Endothelial cell of umbilical vein (primary cell): ENCODE measurements around the gene GALR3. TPM values are rescaled to one million over a fixed set of nuclear protein-coding genes. Genes with fewer than 3 reads are reported as not detected.
A peak's percentile ranks its signal among the peaks of the same experiment; 100 is the strongest.

Experiments used
- BruUV-seq: library from RNA; stranded (reverse); fragments of 400-500 nt; replicated peaks from 2 replicates; lab custom pipeline; 2021; lab: Mats Ljungman, UMichigan
- CTCF ChIA-PET: fragments of 300-600, 350-600 bp; sonication (Branson Sonifier 250); formaldehyde crosslinking; loops from one replicate; lab custom pipeline; 2021; ENCODE audit warnings: antibody characterized with exemption, inconsistent platforms; lab: Charles Lee
- POLR2A ChIA-PET: fragments of 300-600, 350-600 bp; sonication (Branson Sonifier 250); formaldehyde crosslinking; loops from one replicate; lab custom pipeline; 2021; ENCODE audit warnings: antibody characterized with exemption, inconsistent platforms; lab: Charles Lee
- DNase-seq: peaks from one replicate; pipeline ENCODE4 v3.0.0-alpha.2; 2011; ENCODE audit warnings: low read depth, low spot score
- FAIRE-seq: peaks from 2 replicates; lab custom pipeline; 2011; peaks lifted over from hg19 to GRCh38; lab: Jason Lieb, UNC
- H2AFZ ChIP-seq: 2 replicates; pipeline ENCODE4 v1.6.0; 2012; ENCODE audit warnings: low read depth, low read length, control low read depth, inconsistent platforms
- H3K27ac ChIP-seq: 2 replicates; pipeline ENCODE4 v1.5.1; 2011; ENCODE audit warnings: low read depth, mild to moderate bottlenecking, control low read depth, low read length, moderate library complexity; ENCODE audit not compliant: insufficient read depth
- H3K27me3 ChIP-seq, 2 experiments: 2 replicates each; pipeline versions ENCODE4 v1.6.0 to v1.6.1; 2011; ENCODE audit warnings: low read length in 2 of 2, mixed read lengths in 1 of 2; ENCODE audit not compliant: control insufficient read depth in 2 of 2, insufficient read depth in 2 of 2
- H3K36me3 ChIP-seq, 2 experiments: 2 replicates in 1 of 2; 3 replicates in 1 of 2; pipeline ENCODE4 v1.5.1; 2011; ENCODE audit warnings: low read length in 2 of 2, mild to moderate bottlenecking in 1 of 2, moderate library complexity in 1 of 2; ENCODE audit not compliant: control insufficient read depth in 2 of 2, insufficient read depth in 2 of 2; ENCODE audit errors: extremely low read depth in 1 of 2
- H3K4me1 ChIP-seq: 3 replicates; pipeline ENCODE4 v1.5.1; 2011; ENCODE audit warnings: mild to moderate bottlenecking, low read length; ENCODE audit not compliant: control insufficient read depth, insufficient read depth; ENCODE audit errors: extremely low read depth
- H3K4me2 ChIP-seq: 2 replicates; pipeline ENCODE4 v1.6.1; 2011; ENCODE audit warnings: low read length, control low read depth, mixed read lengths; ENCODE audit not compliant: insufficient read depth
- H3K4me3 ChIP-seq, 3 experiments: fragments of 200-600 bp in 1 of 3; sonication (generic), shearing (Covaris generic) in 1 of 3; replicated peaks in 1 of 3; 2 replicates each; pipeline ENCODE4 v1.5.1; 2011 to 2016; ENCODE audit warnings: control low read depth in 3 of 3, low read length in 3 of 3, mild to moderate bottlenecking in 2 of 3, inconsistent platforms in 1 of 3, low read depth in 1 of 3, moderate library complexity in 1 of 3; ENCODE audit not compliant: insufficient read depth in 1 of 3
- H3K79me2 ChIP-seq: 2 replicates; pipeline ENCODE4 v1.6.0; 2012; ENCODE audit warnings: low read length, inconsistent platforms; ENCODE audit not compliant: control insufficient read depth, insufficient read depth
- H3K9ac ChIP-seq: replicated peaks from 2 replicates; pipeline ENCODE3; 2011; ENCODE audit warnings: low read length, control low read depth; ENCODE audit not compliant: insufficient read depth; ENCODE audit errors: extremely low read depth
- H3K9me1 ChIP-seq: replicated peaks from 3 replicates; pipeline ENCODE4 v1.6.0; 2011; ENCODE audit warnings: mild to moderate bottlenecking, low read length; ENCODE audit not compliant: control insufficient read depth, insufficient read depth; ENCODE audit errors: extremely low read depth
- H3K9me3 ChIP-seq: replicated peaks from 2 replicates; pipeline ENCODE4 v1.5.1; 2012; ENCODE audit warnings: low read length, inconsistent platforms; ENCODE audit not compliant: control insufficient read depth, insufficient read depth
- H4K20me1 ChIP-seq: replicated peaks from 2 replicates; pipeline ENCODE3; 2011; ENCODE audit warnings: mild to moderate bottlenecking, low read length; ENCODE audit not compliant: control insufficient read depth, insufficient read depth; ENCODE audit errors: extremely low read depth
- CTCF ChIP-seq, 2 donors: IDR thresholded peaks; 1 replicate in 1 of 2; 2 replicates in 1 of 2; pipeline ENCODE4 v1.5.1; 2011; ENCODE audit warnings: low read length in 2 of 2, mild to moderate bottlenecking in 2 of 2, moderate library complexity in 2 of 2, control low read depth in 1 of 2, inconsistent platforms in 1 of 2, low read depth in 1 of 2; ENCODE audit not compliant: insufficient read depth in 1 of 2; ENCODE audit errors: extremely low read depth in 1 of 2
- EZH2 ChIP-seq: IDR thresholded peaks from 2 replicates; pipeline ENCODE4 v1.6.1; 2012; ENCODE audit warnings: borderline replicate concordance, low read depth, mild to moderate bottlenecking, moderate library complexity, low read length, inconsistent platforms; ENCODE audit not compliant: severe bottlenecking
- FOS ChIP-seq: IDR thresholded peaks from 2 replicates; pipeline ENCODE4 v1.6.1; 2011; ENCODE audit warnings: mild to moderate bottlenecking, low read length, moderate library complexity, borderline replicate concordance; ENCODE audit not compliant: insufficient read depth
- GATA2 ChIP-seq: IDR thresholded peaks from 2 replicates; pipeline ENCODE4 v1.7.0; 2011; ENCODE audit warnings: low read depth, mild to moderate bottlenecking, moderate library complexity, mixed read lengths, low read length; ENCODE audit not compliant: insufficient read length, insufficient read depth
- JUN ChIP-seq: IDR thresholded peaks from 2 replicates; pipeline ENCODE4 v1.6.1; 2011; ENCODE audit warnings: borderline replicate concordance, low read depth; ENCODE audit not compliant: insufficient read length, insufficient read depth
- MAX ChIP-seq: IDR thresholded peaks from 2 replicates; pipeline ENCODE4 v1.6.1; 2011; ENCODE audit not compliant: insufficient read depth, insufficient read length
- MYC ChIP-seq: IDR thresholded peaks from one replicate; pipeline ENCODE4 v1.6.1; 2011; ENCODE audit warnings: mild to moderate bottlenecking, low read depth, low read length
- POLR2A ChIP-seq: IDR thresholded peaks from 2 replicates; pipeline ENCODE4 v1.6.1; 2012; ENCODE audit warnings: low read depth, mild to moderate bottlenecking, control low read depth, low read length
- POLR2AphosphoS5 ChIP-seq: IDR thresholded peaks from 2 replicates; pipeline ENCODE4 v1.6.1; 2012; ENCODE audit warnings: low read depth, mild to moderate bottlenecking, control low read depth, low read length, moderate library complexity; ENCODE audit not compliant: insufficient read depth
- dilution Hi-C: fragments of 300-500 bp; cut with MboI; formaldehyde crosslinking; loops from one replicate; pipeline ENCODE4 v1.15.0; 2019; ENCODE audit warnings: low sequenced_read_pairs; ENCODE audit not compliant: extremely low pct_ligation_motif_present
- intact Hi-C: fragments of 100-400 bp; cut with micrococcal nuclease; formaldehyde crosslinking; loops from one replicate; pipeline ENCODE4 v1.10.0; 2022
- polyA plus RNA-seq, 4 experiments: library from polyadenylated mRNA; depleted of rRNA in 3 of 4; stranded (reverse) in 3 of 4; unstranded in 1 of 4; fragments of >200 nt; gene quantifications; 2 replicates each; pipeline versions ENCODE4 v1.2.1 to v1.2.3, GENCODE V29; 2011 to 2012; ENCODE audit warnings: missing spikeins in 1 of 4
- total RNA-seq: library from RNA; stranded (reverse); gene quantifications from 2 replicates; pipeline ENCODE4 v1.2.3, GENCODE V29; 2021

Gene GALR3
- total and polyA plus RNA-seq, 2 donors (not counting 3 experiments of a cell fraction or from before 2014, with no cell fraction given): not detected

- peak overlapping the region; percentile 55 for H3K9ac ChIP-seq
- peaks cover 24% of the 10 kb centered on the region for H3K4me1 ChIP-seq
- no TSS peak for BruUV-seq
- dilution Hi-C loops (no loop called here), intact Hi-C loops (loop anchor here (2.0 kb wide), 1 partner anchor 41 kb away; the partner anchor contains the start of gene EIF3L)
- H3K9me3 ChIP-seq: no peaks in the 10 kb centered on the region
- H3K79me2 ChIP-seq: peaks cover 13% of the 10 kb centered on the region
- peak overlapping the region; percentile 25 for H3K27ac ChIP-seq
- H2AFZ ChIP-seq: peak overlapping the region; percentile 82
- ChIA-PET CTCF (interaction anchor here (1.1 to 4.2 kb wide), 6 partner anchors 9 to 165 kb away, joined by 3 to 35 read pairs (median 4); no protein-coding TSS in a partner anchor), POLR2A (interaction anchor here (2.2 kb wide), 1 partner anchor 9 kb away, joined by 5 read pairs; no protein-coding TSS in a partner anchor)
- no peaks in the 10 kb centered on the region for H3K27me3 ChIP-seq
- no peak for FAIRE-seq
- H3K4me3 ChIP-seq: peak overlapping the region; percentile 57 to 72 (median 66)
- no peaks in the 10 kb centered on the region for H3K36me3 ChIP-seq
- peak overlapping the region; percentile 87 for H3K4me2 ChIP-seq
- H4K20me1 ChIP-seq: no peaks in the 10 kb centered on the region
- no peak for DNase-seq
- TF ChIP-seq JUN (no peak), EZH2 (no peak), GATA2 (no peak), POLR2A (no peak), POLR2AphosphoS5 (no peak), CTCF (IDR thresholded peaks at IDR 0.05; ENCODE audit: extremely low read depth in 1 of 2, insufficient read depth in 1 of 2, low read depth in 1 of 2, low read length in 2 of 2) (no peak), MAX (no peak), FOS (no peak), MYC (no peak)
- no peaks in the 10 kb centered on the region for H3K9me1 ChIP-seq
Observed at GRCh38 chr22:37808294-37808657, 14.9 kb upstream of the GALR3 start.
